ENCODE data around the gene TUBB2B.
A peak's percentile ranks its signal among the peaks of the same experiment; 100 is the strongest.
"Not testable (repeated sequence)": the region's sequence is repeated elsewhere in the genome, so short reads cannot be mapped to it uniquely, and the experiment has no call there.

Gene TUBB2B

DNA sequence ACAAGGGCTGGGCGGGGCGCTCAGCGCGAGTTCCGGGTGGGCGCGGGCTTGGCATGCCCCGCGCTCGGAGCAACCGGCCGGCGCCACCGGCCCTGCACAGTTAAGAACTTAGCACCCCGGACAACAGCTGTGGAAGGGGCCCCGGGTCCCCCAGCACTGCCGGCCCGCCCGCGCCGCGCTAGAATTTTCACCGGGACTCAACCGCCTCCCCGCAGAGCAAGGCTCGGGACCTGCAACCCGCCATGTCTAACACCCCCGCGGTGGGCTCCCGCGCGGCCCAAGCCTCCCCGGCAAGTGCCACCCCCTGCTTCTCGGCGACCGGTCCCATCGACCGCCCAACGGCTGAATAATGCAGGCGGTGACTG, 26.1 kb upstream of the TUBB2B start:
- H3K4me3 ChIP-seq (ENCODE audit: low read depth, low read length) = no peak overlapping the region
- H3K4me1 ChIP-seq (ENCODE audit: control insufficient read depth, insufficient read depth, low read length) = peaks cover 25% of the 10 kb centered on the region
- no peak overlapping the region for H3K9ac ChIP-seq (ENCODE audit: low read length)
- H3K27ac ChIP-seq (ENCODE audit: low read depth, low read length) = no peak overlapping the region
- H3K36me3 ChIP-seq (ENCODE audit: control insufficient read depth, insufficient read depth, low read length) = no peaks in the 10 kb centered on the region
- peaks cover 4% of the 10 kb centered on the region; the same call in 1 of the 2 replicates for H3K27me3 ChIP-seq (ENCODE audit: control insufficient read depth, insufficient read depth, low read length)
- no peaks in the 10 kb centered on the region; the same call in 1 of the 2 replicates for H3K9me3 ChIP-seq (ENCODE audit: control insufficient read depth, insufficient read depth, low read depth, low read length)

DNA sequence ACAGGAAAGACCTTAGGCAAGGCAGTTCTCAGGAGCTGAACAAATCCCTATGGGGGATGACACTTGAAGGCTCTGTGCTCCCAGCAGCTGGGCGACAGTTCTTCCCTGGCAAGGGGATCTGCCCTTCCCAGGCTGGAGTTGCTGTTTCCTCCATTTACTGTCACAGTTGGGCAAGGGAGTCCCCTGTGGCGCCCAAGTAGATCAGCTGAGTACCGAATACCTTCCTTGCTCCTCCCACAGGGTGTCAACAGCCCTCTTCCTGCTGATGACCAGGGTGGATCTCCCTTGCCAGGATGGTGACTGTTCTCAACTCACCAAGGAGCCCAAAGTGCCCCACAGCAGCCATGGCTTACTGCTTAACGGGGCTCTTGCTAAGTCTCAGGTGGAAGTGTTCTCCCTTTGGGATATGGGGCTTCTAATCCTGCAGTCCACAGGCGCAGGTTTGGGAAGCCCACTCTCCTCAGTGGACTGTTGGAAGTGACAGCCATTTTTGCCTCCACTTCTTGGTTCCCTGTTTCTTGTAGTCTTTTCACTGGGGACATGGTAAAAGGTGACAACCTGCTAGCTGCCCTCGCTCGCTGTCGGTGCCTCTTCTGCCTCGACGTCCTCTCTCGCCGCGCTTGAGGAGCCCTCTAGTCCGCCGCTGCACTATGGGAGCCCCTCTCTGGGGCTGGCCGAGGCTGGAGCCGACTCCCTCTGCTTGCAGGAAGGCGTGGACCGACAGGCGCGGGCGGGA, 25.6 kb upstream of the TUBB2B start:
- Histone ChIP-seq H3K4me1 (ENCODE audit: control insufficient read depth, insufficient read depth, low read length) (peaks cover 26% of the 10 kb centered on the region), H3K9me3 (ENCODE audit: control insufficient read depth, insufficient read depth, low read depth, low read length) (no peaks in the 10 kb centered on the region; the same call in 1 of the 2 replicates), H3K36me3 (ENCODE audit: control insufficient read depth, insufficient read depth, low read length) (no peaks in the 10 kb centered on the region), H3K4me3 (ENCODE audit: low read depth, low read length) (no peak overlapping the region), H3K27ac (ENCODE audit: low read depth, low read length) (no peak overlapping the region), H3K27me3 (ENCODE audit: control insufficient read depth, insufficient read depth, low read length) (peaks cover 4% of the 10 kb centered on the region; the same call in 1 of the 2 replicates), H3K9ac (ENCODE audit: low read length) (no peak overlapping the region)

- Histone ChIP-seq H3K4me3 (ENCODE audit: low read depth, low read length) (no peak overlapping the region), H3K9ac (ENCODE audit: low read length) (no peak overlapping the region)
These were observed 24.9 kb upstream of the TUBB2B start for GRCh38 chr6:3252369-3252768.

GRCh38 chr6:3251462-3252314, 24.2 kb upstream of the TUBB2B start:
- Histone ChIP-seq H3K27me3 (ENCODE audit: control insufficient read depth, insufficient read depth, low read length) (peaks cover 4% of the 10 kb centered on the region; the same call in 1 of the 2 replicates), H3K9me3 (ENCODE audit: control insufficient read depth, insufficient read depth, low read depth, low read length) (no peaks in the 10 kb centered on the region; the same call in 1 of the 2 replicates), H3K4me3 (ENCODE audit: low read depth, low read length) (peak overlapping the region; percentile 10), H3K9ac (ENCODE audit: low read length) (no peak overlapping the region), H3K36me3 (ENCODE audit: control insufficient read depth, insufficient read depth, low read length) (no peaks in the 10 kb centered on the region), H3K4me1 (ENCODE audit: control insufficient read depth, insufficient read depth, low read length) (peaks cover 36% of the 10 kb centered on the region), H3K27ac (ENCODE audit: low read depth, low read length) (no peak overlapping the region)

More at GRCh38 chr6:3252369-3252768, 24.9 kb upstream of the TUBB2B start:
- H3K36me3 ChIP-seq (ENCODE audit: control insufficient read depth, insufficient read depth, low read length) = no peaks in the 10 kb centered on the region
- H3K27ac ChIP-seq (ENCODE audit: low read depth, low read length) = no peak overlapping the region
- H3K27me3 ChIP-seq (ENCODE audit: control insufficient read depth, insufficient read depth, low read length) = peaks cover 4% of the 10 kb centered on the region; the same call in 1 of the 2 replicates
- no peaks in the 10 kb centered on the region; the same call in 1 of the 2 replicates for H3K9me3 ChIP-seq (ENCODE audit: control insufficient read depth, insufficient read depth, low read depth, low read length)
- H3K4me1 ChIP-seq (ENCODE audit: control insufficient read depth, insufficient read depth, low read length) = peaks cover 32% of the 10 kb centered on the region

DNA sequence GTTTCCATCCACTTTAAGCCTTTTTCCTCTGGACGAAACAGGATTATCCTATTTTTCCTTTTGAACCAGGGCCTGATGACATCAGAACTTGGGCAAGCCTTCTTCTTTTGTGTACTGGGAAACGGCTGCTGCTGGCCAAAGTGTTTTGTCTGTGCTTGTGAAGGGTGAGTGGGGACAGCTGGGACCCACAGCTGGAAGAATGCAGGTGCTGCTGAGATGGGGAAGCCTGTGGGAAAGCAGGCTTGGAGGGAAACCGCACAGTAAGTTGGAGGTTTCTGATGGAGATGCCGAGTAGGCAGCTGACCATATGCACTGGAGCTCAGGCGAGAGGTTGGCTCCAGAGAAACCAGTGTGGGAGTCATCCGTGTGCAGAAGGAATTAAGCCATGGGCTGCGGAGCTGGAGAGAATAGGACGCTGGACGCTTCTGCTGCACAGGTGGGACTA, 22.8 kb upstream of the TUBB2B start:
- H3K4me1 ChIP-seq (ENCODE audit: control insufficient read depth, insufficient read depth, low read length) = peaks cover 36% of the 10 kb centered on the region
- H3K27ac ChIP-seq (ENCODE audit: low read depth, low read length) = no peak overlapping the region
- no peak overlapping the region for H3K4me3 ChIP-seq (ENCODE audit: low read depth, low read length)
- H3K9ac ChIP-seq (ENCODE audit: low read length) = no peak overlapping the region
- no peaks in the 10 kb centered on the region for H3K36me3 ChIP-seq (ENCODE audit: control insufficient read depth, insufficient read depth, low read length)
- no peaks in the 10 kb centered on the region; the same call in 1 of the 2 replicates for H3K9me3 ChIP-seq (ENCODE audit: control insufficient read depth, insufficient read depth, low read depth, low read length)
- H3K27me3 ChIP-seq (ENCODE audit: control insufficient read depth, insufficient read depth, low read length) = peaks cover 4% of the 10 kb centered on the region; the same call in 1 of the 2 replicates

- Histone ChIP-seq H3K4me3 (ENCODE audit: low read depth, low read length) (no peak overlapping the region), H3K9me3 (ENCODE audit: control insufficient read depth, insufficient read depth, low read depth, low read length) (no peaks in the 10 kb centered on the region; the same call in 1 of the 2 replicates), H3K36me3 (ENCODE audit: control insufficient read depth, insufficient read depth, low read length) (no peaks in the 10 kb centered on the region), H3K27ac (ENCODE audit: low read depth, low read length) (no peak overlapping the region), H3K27me3 (ENCODE audit: control insufficient read depth, insufficient read depth, low read length) (peaks cover 4% of the 10 kb centered on the region; the same call in 1 of the 2 replicates), H3K9ac (ENCODE audit: low read length) (no peak overlapping the region), H3K4me1 (ENCODE audit: control insufficient read depth, insufficient read depth, low read length) (peaks cover 36% of the 10 kb centered on the region)
These were observed 22.4 kb upstream of the TUBB2B start for GRCh38 chr6:3249821-3250220.

GRCh38 chr6:3247255-3248146, 20.0 kb upstream of the TUBB2B start:
- no peaks in the 10 kb centered on the region for H3K9me3 ChIP-seq (ENCODE audit: control insufficient read depth, insufficient read depth, low read depth, low read length)
- H3K27me3 ChIP-seq (ENCODE audit: control insufficient read depth, insufficient read depth, low read length) = peaks cover 4% of the 10 kb centered on the region; the same call in 1 of the 2 replicates
- peak overlapping the region; percentile 44 for H3K9ac ChIP-seq (ENCODE audit: low read length)
- H3K27ac ChIP-seq (ENCODE audit: low read depth, low read length) = no peak overlapping the region
- H3K4me3 ChIP-seq (ENCODE audit: low read depth, low read length) = peak overlapping the region; percentile 13
- peaks cover 30% of the 10 kb centered on the region for H3K4me1 ChIP-seq (ENCODE audit: control insufficient read depth, insufficient read depth, low read length)
- no peaks in the 10 kb centered on the region for H3K36me3 ChIP-seq (ENCODE audit: control insufficient read depth, insufficient read depth, low read length)

GRCh38 chr6:3245216-3245615, 17.8 kb upstream of the TUBB2B start:
- Histone ChIP-seq H3K27ac (ENCODE audit: low read depth, low read length) (no peak overlapping the region), H3K4me3 (ENCODE audit: low read depth, low read length) (no peak overlapping the region), H3K27me3 (ENCODE audit: control insufficient read depth, insufficient read depth, low read length) (no peaks in the 10 kb centered on the region), H3K4me1 (ENCODE audit: control insufficient read depth, insufficient read depth, low read length) (peaks cover 14% of the 10 kb centered on the region), H3K36me3 (ENCODE audit: control insufficient read depth, insufficient read depth, low read length) (no peaks in the 10 kb centered on the region), H3K9me3 (ENCODE audit: control insufficient read depth, insufficient read depth, low read depth, low read length) (no peaks in the 10 kb centered on the region), H3K9ac (ENCODE audit: low read length) (no peak overlapping the region)

DNA sequence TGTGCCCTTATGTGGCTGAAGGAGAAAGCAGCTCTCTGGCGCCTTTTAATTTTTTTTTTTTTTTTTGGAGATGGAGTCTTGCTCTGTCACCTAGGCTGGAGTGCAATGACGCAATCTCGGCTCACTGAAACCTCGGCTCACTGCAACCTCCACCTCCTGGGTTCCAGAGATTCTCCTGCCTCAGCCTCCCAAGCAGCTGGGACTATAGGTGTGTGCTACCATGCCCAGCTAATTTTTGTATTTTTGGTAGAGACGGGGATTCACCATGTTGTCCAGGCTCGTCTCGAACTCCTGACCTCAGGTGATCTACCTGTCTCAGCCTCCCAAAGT, 17.3 kb upstream of the TUBB2B start:
- H3K27me3 ChIP-seq (ENCODE audit: control insufficient read depth, insufficient read depth, low read length); H3K9me3 ChIP-seq (ENCODE audit: control insufficient read depth, insufficient read depth, low read depth, low read length); H3K36me3 ChIP-seq (ENCODE audit: control insufficient read depth, insufficient read depth, low read length): not testable (repeated sequence)

GRCh38 chr6:3244003-3244831, 16.8 kb upstream of the TUBB2B start:
- peaks cover 14% of the 10 kb centered on the region for H3K4me1 ChIP-seq (ENCODE audit: control insufficient read depth, insufficient read depth, low read length)

More for the DNA sequence above, 17.3 kb upstream of the TUBB2B start:
- not testable (repeated sequence) for H3K9ac ChIP-seq (ENCODE audit: low read length); H3K27ac ChIP-seq (ENCODE audit: low read depth, low read length); H3K4me3 ChIP-seq (ENCODE audit: low read depth, low read length)
- peaks cover 14% of the 10 kb centered on the region for H3K4me1 ChIP-seq (ENCODE audit: control insufficient read depth, insufficient read depth, low read length)

More at GRCh38 chr6:3244003-3244831, 16.8 kb upstream of the TUBB2B start:
- Histone ChIP-seq H3K36me3 (ENCODE audit: control insufficient read depth, insufficient read depth, low read length) (no peaks in the 10 kb centered on the region), H3K4me3 (ENCODE audit: low read depth, low read length) (no peak overlapping the region), H3K27me3 (ENCODE audit: control insufficient read depth, insufficient read depth, low read length) (no peaks in the 10 kb centered on the region), H3K27ac (ENCODE audit: low read depth, low read length) (no peak overlapping the region), H3K9me3 (ENCODE audit: control insufficient read depth, insufficient read depth, low read depth, low read length) (no peaks in the 10 kb centered on the region), H3K9ac (ENCODE audit: low read length) (no peak overlapping the region)
